Uterus (tissue), 4 donors: ENCODE data around the gene GRIN2A. TPM values are rescaled to one million over a fixed set of nuclear protein-coding genes. Genes with fewer than 3 reads are reported as not detected.

Experiments
- DNase-seq, 2 donors: peaks; one replicate each; pipeline ENCODE4 v3.0.0-alpha.2; 2019 to 2020
- H3K27ac ChIP-seq, 2 donors: fragments of 200-600 bp; sonication (generic); 1 replicate in 1 of 2; 2 replicates in 1 of 2; pipeline ENCODE4 v1.5.1; 2016 to 2018
- H3K27me3 ChIP-seq, 2 donors: fragments of 200-600 bp; sonication (generic); one replicate each; pipeline ENCODE4 v1.5.1; 2018 to 2019; ENCODE audit warnings: control low read depth in 1 of 2
- H3K36me3 ChIP-seq, 2 donors: fragments of 200-600 bp; sonication (generic); one replicate each; pipeline ENCODE4 v1.5.1; 2019; ENCODE audit warnings: control low read depth in 1 of 2
- H3K4me1 ChIP-seq, 2 donors: fragments of 200-600 bp; sonication (generic); one replicate each; pipeline ENCODE4 v1.5.1; 2018 to 2019; ENCODE audit warnings: control low read depth in 1 of 2
- H3K4me3 ChIP-seq, 2 donors: fragments of 200-600 bp; sonication (generic); 1 replicate in 1 of 2; 2 replicates in 1 of 2; pipeline ENCODE4 v1.5.1; 2018 to 2019; ENCODE audit warnings: mild to moderate bottlenecking in 1 of 2
- H3K9me3 ChIP-seq, 2 donors: fragments of 200-600 bp; sonication (generic); one replicate each; pipeline ENCODE4 v1.5.1; 2019; ENCODE audit warnings: control low read depth in 1 of 2
- CTCF ChIP-seq, 4 experiments: fragments of 200-600 bp in 2 of 4; fragments of 450-650 bp in 2 of 4; sonication (generic) in 2 of 4; IDR thresholded peaks; one replicate each; pipeline ENCODE4 v1.5.1; 2016 to 2019; ENCODE audit warnings: antibody characterized with exemption in 4 of 4, mild to moderate bottlenecking in 2 of 4, moderate library complexity in 1 of 4
- POLR2A ChIP-seq, 2 donors: fragments of 450-650 bp; IDR thresholded peaks; one replicate each; pipeline ENCODE4 v1.6.1; 2016; ENCODE audit warnings: antibody characterized with exemption in 2 of 2, mild to moderate bottlenecking in 1 of 2, moderate library complexity in 1 of 2
- intact Hi-C: fragments of 100-400 bp; cut with DNase I; formaldehyde crosslinking; loops from one replicate; pipeline ENCODE4 v1.15.1; 2023; ENCODE audit warnings: low total_unique reads
- total RNA-seq, 4 donors: library from RNA; depleted of rRNA in 3 of 4; stranded (reverse); fragments of >200 nt in 3 of 4; gene quantifications; one replicate each; pipeline versions ENCODE4 v1.1.0 to v1.2.4, GENCODE V29; 2014 to 2023
- donor health status: DM: yes; HTN: yes; CAD: no.

The GRIN2A gene
- total RNA-seq, 4 donors from 2014 or later, result under 0.01 to 2.4 (median 0.56) TPM

GRCh38 chr16:10154389-10154788 is 27.8 kb downstream of the GRIN2A start:
- Histone ChIP-seq H3K27ac (no peak overlapping the region), H3K36me3 (no peaks in the 10 kb centered on the region), H3K9me3 (no peaks in the 10 kb centered on the region), H3K4me3 (no peak overlapping the region), H3K27me3 (no peaks in the 10 kb centered on the region), H3K4me1 (no peaks in the 10 kb centered on the region)
- DNase-seq, result no peak
- TF ChIP-seq CTCF (IDR thresholded peaks at IDR 0.05), result no peak
- no peak for TF ChIP-seq POLR2A (IDR thresholded peaks at IDR 0.05)
- intact Hi-C loops, result no loop called here

GRCh38 chr16:10153985-10154384 is 28.2 kb downstream of the GRIN2A start:
- no peaks in the 10 kb centered on the region for H3K27me3 ChIP-seq
- H3K36me3 ChIP-seq, result no peaks in the 10 kb centered on the region
- TF ChIP-seq POLR2A (IDR thresholded peaks at IDR 0.05) (no peak), CTCF (IDR thresholded peaks at IDR 0.05) (no peak)
- H3K4me1 ChIP-seq, result no peaks in the 10 kb centered on the region
- DNase-seq, result no peak
- H3K9me3 ChIP-seq, result no peaks in the 10 kb centered on the region
- no peak overlapping the region for H3K27ac ChIP-seq
- H3K4me3 ChIP-seq, result no peak overlapping the region
- intact Hi-C loops, result no loop called here

GRCh38 chr16:10151718-10152117 is 30.5 kb downstream of the GRIN2A start:
- intact Hi-C loops, result no loop called here
- TF ChIP-seq CTCF (IDR thresholded peaks at IDR 0.05) (no peak), POLR2A (IDR thresholded peaks at IDR 0.05) (no peak)
- H3K4me1 ChIP-seq, result no peaks in the 10 kb centered on the region
- H3K36me3 ChIP-seq, result no peaks in the 10 kb centered on the region
- DNase-seq, result no peak
- no peaks in the 10 kb centered on the region for H3K27me3 ChIP-seq
- H3K9me3 ChIP-seq, result no peaks in the 10 kb centered on the region
- no peak overlapping the region for H3K4me3 ChIP-seq
- H3K27ac ChIP-seq, result no peak overlapping the region

GRCh38 chr16:10150906-10151305 is 31.3 kb downstream of the GRIN2A start:
- H3K4me1 ChIP-seq, result no peaks in the 10 kb centered on the region
- H3K9me3 ChIP-seq, result no peaks in the 10 kb centered on the region
- no peak overlapping the region for H3K27ac ChIP-seq
- H3K36me3 ChIP-seq, result no peaks in the 10 kb centered on the region
- TF ChIP-seq POLR2A (IDR thresholded peaks at IDR 0.05) (no peak), CTCF (IDR thresholded peaks at IDR 0.05) (no peak)
- H3K27me3 ChIP-seq, result no peaks in the 10 kb centered on the region
- intact Hi-C loops, result no loop called here
- no peak for DNase-seq
- H3K4me3 ChIP-seq, result no peak overlapping the region

- Histone ChIP-seq H3K27me3 (no peaks in the 10 kb centered on the region), H3K36me3 (no peaks in the 10 kb centered on the region), H3K4me3 (no peak overlapping the region), H3K9me3 (no peaks in the 10 kb centered on the region), H3K4me1 (no peaks in the 10 kb centered on the region), H3K27ac (no peak overlapping the region)
- TF ChIP-seq CTCF (IDR thresholded peaks at IDR 0.05) (no peak), POLR2A (IDR thresholded peaks at IDR 0.05) (no peak)
- no peak for DNase-seq
- intact Hi-C loops, result no loop called here
Measured at GRCh38 chr16:10145542-10146035, 36.6 kb downstream of the GRIN2A start.
